IMR-90 (cell line): ENCODE data around the gene ACSS2. TPM values are rescaled to one million over a fixed set of nuclear protein-coding genes. Genes with fewer than 3 reads are reported as not detected.

Source experiments
- ATAC-seq: fragments of 200-7000 bp; cut with Tn5 transposase; 2 replicates; pipeline ENCODE4 v1.9.1; 2020; ENCODE audit warnings: low read depth, mild to moderate bottlenecking, moderate library complexity
- BruUV-seq: library from RNA; stranded (reverse); fragments of 400-500 nt; replicated peaks from 2 replicates; lab custom pipeline; 2021; lab: Mats Ljungman, UMichigan
- CTCF ChIA-PET: fragments of 300-600 bp; formaldehyde crosslinking; extraction: SDS; loops from one replicate; lab custom pipeline; 2021; ENCODE audit warnings: antibody characterized with exemption; lab: Yijun Ruan, JAX
- POLR2A ChIA-PET: fragments of 300-600 bp; sonication (Branson Sonifier 250); formaldehyde crosslinking; loops from one replicate; lab custom pipeline; 2022; ENCODE audit warnings: antibody characterized with exemption; ENCODE audit not compliant: unreplicated experiment; lab: Charles Lee
- DNase-seq: peaks from one replicate; pipeline ENCODE4 v3.0.0; 2013
- H2AFZ ChIP-seq: replicated peaks from 2 replicates; pipeline ENCODE3; 2013; ENCODE audit warnings: low read length, mild to moderate bottlenecking; ENCODE audit not compliant: poor library complexity
- H2AK5ac ChIP-seq: 2 replicates; pipeline ENCODE4 v1.6.1; 2013; ENCODE audit warnings: low read depth, low read length, inconsistent platforms
- H2AK9ac ChIP-seq: replicated peaks from 2 replicates; pipeline ENCODE3; 2013; ENCODE audit warnings: mild to moderate bottlenecking, low read depth, low read length, moderate library complexity; ENCODE audit not compliant: poor library complexity
- H2BK120ac ChIP-seq: 2 replicates; pipeline ENCODE4 v1.6.1; 2013; ENCODE audit warnings: low read depth, low read length, inconsistent platforms
- H2BK15ac ChIP-seq: 3 replicates; pipeline ENCODE4 v1.6.1; 2013; ENCODE audit warnings: low read depth, low read length, inconsistent platforms
- H2BK20ac ChIP-seq: 2 replicates; pipeline ENCODE4 v1.6.1; 2013; ENCODE audit warnings: low read depth, mild to moderate bottlenecking, inconsistent platforms, low read length, moderate library complexity
- H2BK5ac ChIP-seq: 2 replicates; pipeline ENCODE4 v1.6.1; 2013; ENCODE audit warnings: mild to moderate bottlenecking, low read depth, low read length, inconsistent platforms; ENCODE audit not compliant: poor library complexity, severe bottlenecking
- H3K14ac ChIP-seq: replicated peaks from 2 replicates; pipeline ENCODE4 v1.6.1; 2013; ENCODE audit warnings: low read depth, low read length, inconsistent platforms
- H3K18ac ChIP-seq: 2 replicates; pipeline ENCODE4 v1.6.1; 2013; ENCODE audit warnings: low read depth, low read length, control low read depth
- H3K23ac ChIP-seq: 2 replicates; pipeline ENCODE4 v1.6.1; 2013; ENCODE audit warnings: low read depth, low read length, inconsistent platforms
- H3K27ac ChIP-seq: 2 replicates; pipeline ENCODE4 v1.5.1; 2013; ENCODE audit warnings: mild to moderate bottlenecking, control low read depth, low read length; ENCODE audit not compliant: insufficient read depth
- H3K27me3 ChIP-seq: 2 replicates; pipeline ENCODE4 v1.6.1; 2013; ENCODE audit warnings: low read length; ENCODE audit not compliant: control insufficient read depth, insufficient read depth
- H3K36me3 ChIP-seq: 2 replicates; pipeline ENCODE4 v1.6.1; 2013; ENCODE audit warnings: low read length, mixed read lengths; ENCODE audit not compliant: control insufficient read depth, insufficient read depth
- H3K4ac ChIP-seq: 2 replicates; pipeline ENCODE4 v1.6.1; 2013; ENCODE audit warnings: low read depth, low read length, inconsistent platforms
- H3K4me1 ChIP-seq: 2 replicates; pipeline ENCODE4 v1.6.1; 2013; ENCODE audit warnings: low read length, mixed read lengths; ENCODE audit not compliant: control insufficient read depth, insufficient read depth
- H3K4me2 ChIP-seq: 2 replicates; pipeline ENCODE4 v1.6.1; 2013; ENCODE audit warnings: low read depth, mild to moderate bottlenecking, control low read depth, low read length, moderate library complexity
- H3K4me3 ChIP-seq: 2 replicates; pipeline ENCODE4 v1.5.1; 2013; ENCODE audit warnings: low read depth, mild to moderate bottlenecking, control low read depth, low read length, moderate library complexity; ENCODE audit not compliant: insufficient read depth
- H3K56ac ChIP-seq: 2 replicates; pipeline ENCODE4 v1.6.1; 2013; ENCODE audit warnings: low read length, inconsistent platforms; ENCODE audit not compliant: insufficient read depth; ENCODE audit errors: extremely low read depth
- H3K79me1 ChIP-seq, 2 experiments: 2 replicates each; pipeline ENCODE4 v1.6.1; 2013; ENCODE audit warnings: low read length in 2 of 2, inconsistent platforms in 1 of 2, low read depth in 1 of 2
- H3K9ac ChIP-seq: 2 replicates; pipeline ENCODE4 v1.6.1; 2013; ENCODE audit warnings: low read depth, low read length, control low read depth
- H3K9me1 ChIP-seq: 2 replicates; pipeline ENCODE4 v1.6.1; 2013; ENCODE audit warnings: low read length, inconsistent platforms; ENCODE audit not compliant: insufficient read depth
- H3K9me3 ChIP-seq: 2 replicates; pipeline ENCODE4 v1.6.1; 2013; ENCODE audit warnings: low read length; ENCODE audit not compliant: control insufficient read depth, insufficient read depth
- H4K20me1 ChIP-seq: 2 replicates; pipeline ENCODE4 v1.6.1; 2013; ENCODE audit warnings: low read length, inconsistent platforms; ENCODE audit not compliant: insufficient read depth
- H4K5ac ChIP-seq: 2 replicates; pipeline ENCODE4 v1.6.1; 2013; ENCODE audit warnings: mild to moderate bottlenecking, low read depth, low read length, control low read depth
- H4K8ac ChIP-seq, 2 experiments: 2 replicates each; pipeline ENCODE4 v1.6.1; 2013; ENCODE audit warnings: low read depth in 2 of 2, low read length in 2 of 2, control low read depth in 1 of 2, inconsistent platforms in 1 of 2
- H4K91ac ChIP-seq: 2 replicates; pipeline ENCODE4 v1.6.1; 2013; ENCODE audit warnings: low read depth, low read length, inconsistent platforms; ENCODE audit not compliant: insufficient read depth
- BHLHE40 ChIP-seq: fragments of 150-350 bp; IDR thresholded peaks from 2 replicates; pipeline ENCODE4 v1.6.1; 2016; ENCODE audit warnings: mild to moderate bottlenecking, low read depth, low read length
- CEBPB ChIP-seq: IDR thresholded peaks from 2 replicates; pipeline ENCODE4 v1.6.1; 2012; ENCODE audit warnings: low read depth, low read length, improper control_type of control experiment
- CHD1 ChIP-seq: IDR thresholded peaks from 2 replicates; pipeline ENCODE4 v1.6.1; 2012; ENCODE audit warnings: low read depth, low read length, improper control_type of control experiment
- CTCF ChIP-seq: conservative IDR thresholded peaks from 2 replicates; pipeline ENCODE4 v1.5.1; 2012; ENCODE audit warnings: mild to moderate bottlenecking, low read depth, low read length, improper control_type of control experiment
- ELK1 ChIP-seq: fragments of 150-350 bp; IDR thresholded peaks from 2 replicates; pipeline ENCODE4 v1.6.1; 2016; ENCODE audit warnings: low read depth, mild to moderate bottlenecking, low read length, moderate library complexity, borderline replicate concordance
- FOS ChIP-seq: fragments of 150-350 bp; IDR thresholded peaks from 2 replicates; pipeline ENCODE4 v1.6.1; 2016; ENCODE audit warnings: low read depth, low read length
- MAFK ChIP-seq: IDR thresholded peaks from 2 replicates; pipeline ENCODE4 v1.6.1; 2012; ENCODE audit warnings: low read depth, low read length, improper control_type of control experiment
- MXI1 ChIP-seq: IDR thresholded peaks from 2 replicates; pipeline ENCODE4 v1.6.1; 2012; ENCODE audit warnings: low read depth, mild to moderate bottlenecking, low read length, moderate library complexity, borderline replicate concordance
- NFE2L2 ChIP-seq: fragments of 150-350 bp; IDR thresholded peaks from 2 replicates; pipeline ENCODE4 v1.6.1; 2016; ENCODE audit warnings: low read depth, mild to moderate bottlenecking, low read length
- POLR2A ChIP-seq: IDR thresholded peaks from 2 replicates; pipeline ENCODE4 v1.6.1; 2012; ENCODE audit warnings: mild to moderate bottlenecking, low read depth, low read length
- RCOR1 ChIP-seq: IDR thresholded peaks from 2 replicates; pipeline ENCODE4 v1.6.1; 2012; ENCODE audit warnings: mild to moderate bottlenecking, low read length, improper control_type of control experiment; ENCODE audit not compliant: insufficient replicate concordance
- USF2 ChIP-seq: fragments of 150-350 bp; IDR thresholded peaks from 2 replicates; pipeline ENCODE4 v1.6.1; 2017; ENCODE audit warnings: mild to moderate bottlenecking, antibody characterized with exemption, low read length, low read depth
- WGBS, 2 experiments: methylation state at CpG; one replicate each; pipeline versions ENCODE4 v1.1.5 to v1.1.7; 2013; ENCODE audit warnings: missing lambda C conversion rate in 2 of 2; ENCODE audit not compliant: insufficient read length in 1 of 2; ENCODE audit errors: extremely low coverage in 2 of 2; 5-methylcytosine and 5-hydroxymethylcytosine counted together
- dilution Hi-C: fragments of 300-500 bp; cut with HindIII; formaldehyde crosslinking; loops from one replicate; pipeline ENCODE4 v1.14.3; 2018; ENCODE audit warnings: low sequenced_read_pairs; ENCODE audit not compliant: unreplicated experiment
- in situ Hi-C: fragments of 300-500 bp; cut with MboI; formaldehyde crosslinking; loops from 3 replicates; pipeline ENCODE4 v1.14.3; 2019; ENCODE audit warnings: low sequenced_read_pairs, inconsistent platforms, mixed read lengths
- intact Hi-C: fragments of 100-400 bp; cut with micrococcal nuclease; formaldehyde crosslinking; loops from 2 replicates; pipeline ENCODE4 v1.10.0; 2022
- polyA plus RNA-seq, 3 experiments: library from polyadenylated mRNA; depleted of rRNA; stranded (reverse); fragments of >200 nt; gene quantifications; 2 replicates each; pipeline ENCODE4 v1.2.3, GENCODE V29; 2012; ENCODE audit warnings: low replicate concordance in 1 of 3
- total RNA-seq: library from RNA; depleted of rRNA; stranded (reverse); fragments of >200 nt; gene quantifications from 2 replicates; pipeline ENCODE4 v1.2.3, GENCODE V29; 2012

ACSS2 gene
- total and polyA plus RNA-seq, 2 of the 4 experiments (the other 2 are of a cell fraction): 26.9 to 46.4 TPM

- no peak overlapping the region for H3K4me2 ChIP-seq
- H2BK15ac ChIP-seq: no peak overlapping the region
- no peaks in the 10 kb centered on the region for H3K9me1 ChIP-seq
- H3K9ac ChIP-seq: no peak overlapping the region
- no peak overlapping the region for H3K27ac ChIP-seq
- H2BK120ac ChIP-seq: no peak overlapping the region
- H3K79me1 ChIP-seq: no peaks in the 10 kb centered on the region
- TF ChIP-seq CHD1 (no peak), CEBPB (no peak), BHLHE40 (no peak), MXI1 (no peak), FOS (no peak), RCOR1 (no peak), USF2 (no peak), NFE2L2 (no peak), CTCF (no peak), ELK1 (no peak), MAFK (no peak), POLR2A (no peak)
- H4K91ac ChIP-seq: no peak overlapping the region
- DNase-seq (no peak), ATAC-seq (no peak)
- ChIA-PET POLR2A (interaction anchor here (0.6 kb wide), 1 partner anchor 37 kb away, joined by 3 read pairs; no protein-coding TSS in a partner anchor), CTCF (no interaction called here)
- H2AFZ ChIP-seq: no peak overlapping the region
- no peaks in the 10 kb centered on the region for H3K9me3 ChIP-seq
- no peaks in the 10 kb centered on the region for H3K27me3 ChIP-seq
- intact Hi-C loops (no loop called here), in situ Hi-C loops (loop anchor here (25.0 kb wide), 1 partner anchor 594 kb away; the partner anchor contains the start of gene GDF5), dilution Hi-C loops (no loop called here)
- H3K4ac ChIP-seq: no peak overlapping the region
- H4K8ac ChIP-seq: no peak overlapping the region
- H3K4me3 ChIP-seq: no peak overlapping the region
- no TSS peak for BruUV-seq
- H3K23ac ChIP-seq: no peak overlapping the region
- no peak overlapping the region for H3K18ac ChIP-seq
- no CpG with 5 or more reads among the region's 2 CpGs for WGBS, 2 experiments
- H3K36me3 ChIP-seq: peaks cover 11% of the 10 kb centered on the region
- no peak overlapping the region for H2AK5ac ChIP-seq
- H2BK5ac ChIP-seq: no peak overlapping the region
- H2BK20ac ChIP-seq: no peak overlapping the region
- no peak overlapping the region for H3K56ac ChIP-seq
- H3K14ac ChIP-seq: no peak overlapping the region
- H4K5ac ChIP-seq: no peak overlapping the region
- no peak overlapping the region for H2AK9ac ChIP-seq
- no peaks in the 10 kb centered on the region for H4K20me1 ChIP-seq
- H3K4me1 ChIP-seq: no peaks in the 10 kb centered on the region
Observed at GRCh38 chr20:34843421-34843820, 33.0 kb upstream of the ACSS2 start.
